GM23248 (cell line): Measurements from ENCODE around the gene TLE1.

Source experiments
- EZH2 ChIP-seq: fragments of 200-600 bp; sonication (generic); IDR thresholded peaks from 2 replicates; pipeline ENCODE4 v1.6.1; 2018; ENCODE audit warnings: antibody characterized with exemption, mild to moderate bottlenecking; ENCODE audit not compliant: insufficient read depth, poor library complexity, severe bottlenecking
- EZH2phosphoT487 ChIP-seq: fragments of 200-600 bp; sonication (generic); IDR thresholded peaks from 2 replicates; pipeline ENCODE4 v1.6.1; 2018; ENCODE audit warnings: antibody characterized with exemption, moderate library complexity, mild to moderate bottlenecking, low read depth; ENCODE audit not compliant: insufficient read depth

DNA sequence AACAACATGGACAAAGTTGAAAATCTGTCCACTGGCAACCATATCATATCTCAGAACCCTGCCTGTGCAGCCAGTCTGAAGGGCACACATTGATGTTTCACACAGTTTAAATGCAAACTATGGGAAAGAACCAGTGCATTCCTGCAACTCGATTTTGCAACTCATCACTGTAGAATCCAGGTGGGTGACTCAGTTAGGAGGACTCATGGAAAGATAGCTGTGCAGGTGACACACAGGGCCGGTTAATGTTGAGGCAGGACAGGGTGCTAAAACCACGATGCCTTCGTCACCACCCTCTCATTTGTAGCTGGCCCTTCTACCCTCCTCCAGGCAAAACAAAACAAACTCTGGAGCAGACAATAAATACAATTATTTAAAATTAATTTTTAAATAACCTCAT lies 62.8 kb downstream of the TLE1 start:
- TF ChIP-seq EZH2 (no peak), EZH2phosphoT487 (no peak)
